HL-60 (cell line): ENCODE results near the gene PTMA.

ENCODE experiments used
- DNase-seq, 2 experiments: peaks; one replicate each; pipeline ENCODE4 v3.0.0-alpha.2; 2010 to 2020; ENCODE audit warnings: low read depth in 1 of 2, low spot score in 1 of 2
- H3K27ac ChIP-seq: fragments of 250-450 bp; sonication (Bioruptor Pico); replicated peaks from 2 replicates; pipeline ENCODE4 v1.5.1; 2020; ENCODE audit warnings: mild to moderate bottlenecking, moderate library complexity
- H3K27me3 ChIP-seq: fragments of 250-450 bp; sonication (Bioruptor Pico); 2 replicates; pipeline ENCODE4 v1.5.1; 2021; ENCODE audit warnings: mild to moderate bottlenecking, moderate library complexity; ENCODE audit not compliant: insufficient read depth, poor library complexity, severe bottlenecking
- H3K4me3 ChIP-seq: replicated peaks from 2 replicates; pipeline ENCODE4 v1.5.1; 2011; ENCODE audit warnings: mild to moderate bottlenecking, control low read depth, low read length; ENCODE audit not compliant: insufficient read depth
- GABPA ChIP-seq: IDR thresholded peaks from 2 replicates; pipeline ENCODE4 v1.6.1; 2012; ENCODE audit warnings: low read depth
- POLR2AphosphoS5 ChIP-seq: IDR thresholded peaks from 2 replicates; pipeline ENCODE4 v1.6.1; 2012; ENCODE audit warnings: low read depth
- SPI1 ChIP-seq: IDR thresholded peaks from 2 replicates; pipeline ENCODE4 v1.6.1; 2012; ENCODE audit warnings: low read depth, mild to moderate bottlenecking, borderline replicate concordance
- TF ChIP-seq, protein P1 (sequence below): IDR thresholded peaks from one replicate; pipeline ENCODE4 v1.5.1; 2011; ENCODE audit warnings: low read length, control low read depth, inconsistent platforms; ENCODE audit not compliant: insufficient read depth
- TF ChIP-seq, protein P2 (sequence below): IDR thresholded peaks from 2 replicates; pipeline ENCODE4 v1.6.1; 2012; ENCODE audit warnings: low read depth; ENCODE audit not compliant: insufficient replicate concordance

The PTMA gene

DNA sequence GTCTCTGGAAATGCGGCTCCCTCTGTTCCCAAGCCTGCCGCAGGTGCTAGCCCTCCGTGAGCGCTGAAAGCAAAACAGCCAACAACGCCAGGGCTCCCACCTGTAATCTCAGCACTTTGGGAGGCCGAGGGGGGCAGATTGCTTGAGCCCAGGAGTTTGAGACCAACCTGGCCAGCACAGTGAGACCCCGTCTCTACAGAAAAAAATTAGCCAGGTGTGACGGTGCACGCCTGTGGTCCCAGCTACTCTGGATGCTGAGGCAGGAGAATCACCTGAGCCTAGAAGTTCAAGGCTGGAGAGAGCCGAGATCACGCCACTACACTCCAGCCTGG, 41.3 kb upstream of the PTMA start:
- H3K27me3 ChIP-seq = no peaks in the 10 kb centered on the region
- H3K27ac ChIP-seq = peak overlapping the region; percentile 93
- TF ChIP-seq GABPA (no peak; the same call in 1 of the 2 replicates), SPI1 (no peak), POLR2AphosphoS5 (no peak)
- TF ChIP-seq, protein P1, sequence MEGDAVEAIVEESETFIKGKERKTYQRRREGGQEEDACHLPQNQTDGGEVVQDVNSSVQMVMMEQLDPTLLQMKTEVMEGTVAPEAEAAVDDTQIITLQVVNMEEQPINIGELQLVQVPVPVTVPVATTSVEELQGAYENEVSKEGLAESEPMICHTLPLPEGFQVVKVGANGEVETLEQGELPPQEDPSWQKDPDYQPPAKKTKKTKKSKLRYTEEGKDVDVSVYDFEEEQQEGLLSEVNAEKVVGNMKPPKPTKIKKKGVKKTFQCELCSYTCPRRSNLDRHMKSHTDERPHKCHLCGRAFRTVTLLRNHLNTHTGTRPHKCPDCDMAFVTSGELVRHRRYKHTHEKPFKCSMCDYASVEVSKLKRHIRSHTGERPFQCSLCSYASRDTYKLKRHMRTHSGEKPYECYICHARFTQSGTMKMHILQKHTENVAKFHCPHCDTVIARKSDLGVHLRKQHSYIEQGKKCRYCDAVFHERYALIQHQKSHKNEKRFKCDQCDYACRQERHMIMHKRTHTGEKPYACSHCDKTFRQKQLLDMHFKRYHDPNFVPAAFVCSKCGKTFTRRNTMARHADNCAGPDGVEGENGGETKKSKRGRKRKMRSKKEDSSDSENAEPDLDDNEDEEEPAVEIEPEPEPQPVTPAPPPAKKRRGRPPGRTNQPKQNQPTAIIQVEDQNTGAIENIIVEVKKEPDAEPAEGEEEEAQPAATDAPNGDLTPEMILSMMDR = no peak
- TF ChIP-seq, protein P2, sequence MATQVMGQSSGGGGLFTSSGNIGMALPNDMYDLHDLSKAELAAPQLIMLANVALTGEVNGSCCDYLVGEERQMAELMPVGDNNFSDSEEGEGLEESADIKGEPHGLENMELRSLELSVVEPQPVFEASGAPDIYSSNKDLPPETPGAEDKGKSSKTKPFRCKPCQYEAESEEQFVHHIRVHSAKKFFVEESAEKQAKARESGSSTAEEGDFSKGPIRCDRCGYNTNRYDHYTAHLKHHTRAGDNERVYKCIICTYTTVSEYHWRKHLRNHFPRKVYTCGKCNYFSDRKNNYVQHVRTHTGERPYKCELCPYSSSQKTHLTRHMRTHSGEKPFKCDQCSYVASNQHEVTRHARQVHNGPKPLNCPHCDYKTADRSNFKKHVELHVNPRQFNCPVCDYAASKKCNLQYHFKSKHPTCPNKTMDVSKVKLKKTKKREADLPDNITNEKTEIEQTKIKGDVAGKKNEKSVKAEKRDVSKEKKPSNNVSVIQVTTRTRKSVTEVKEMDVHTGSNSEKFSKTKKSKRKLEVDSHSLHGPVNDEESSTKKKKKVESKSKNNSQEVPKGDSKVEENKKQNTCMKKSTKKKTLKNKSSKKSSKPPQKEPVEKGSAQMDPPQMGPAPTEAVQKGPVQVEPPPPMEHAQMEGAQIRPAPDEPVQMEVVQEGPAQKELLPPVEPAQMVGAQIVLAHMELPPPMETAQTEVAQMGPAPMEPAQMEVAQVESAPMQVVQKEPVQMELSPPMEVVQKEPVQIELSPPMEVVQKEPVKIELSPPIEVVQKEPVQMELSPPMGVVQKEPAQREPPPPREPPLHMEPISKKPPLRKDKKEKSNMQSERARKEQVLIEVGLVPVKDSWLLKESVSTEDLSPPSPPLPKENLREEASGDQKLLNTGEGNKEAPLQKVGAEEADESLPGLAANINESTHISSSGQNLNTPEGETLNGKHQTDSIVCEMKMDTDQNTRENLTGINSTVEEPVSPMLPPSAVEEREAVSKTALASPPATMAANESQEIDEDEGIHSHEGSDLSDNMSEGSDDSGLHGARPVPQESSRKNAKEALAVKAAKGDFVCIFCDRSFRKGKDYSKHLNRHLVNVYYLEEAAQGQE = no peak
- peak overlapping the region; percentile 45 for H3K4me3 ChIP-seq
- DNase-seq = no peak

DNA sequence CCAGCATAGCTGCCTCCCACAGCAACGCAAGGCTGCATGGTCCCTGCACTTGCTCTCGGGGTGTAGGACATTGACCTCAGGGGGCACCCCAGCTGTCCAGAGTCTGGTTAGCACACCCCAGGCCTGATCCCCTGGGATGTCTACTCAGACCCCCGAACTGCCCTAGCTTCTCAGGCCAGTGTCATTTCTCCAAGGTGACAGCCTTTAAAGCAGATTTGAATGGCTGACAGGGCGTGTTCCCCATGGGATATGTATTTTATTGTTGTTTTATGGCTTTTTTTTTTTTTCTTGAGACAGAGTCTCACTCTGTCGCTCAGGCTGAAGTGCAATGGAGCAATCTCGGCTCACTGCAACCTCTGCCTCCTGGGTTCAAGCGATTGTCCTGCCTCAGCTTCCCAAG, 40.8 kb upstream of the PTMA start:
- H3K27ac ChIP-seq = peak overlapping the region; percentile 93
- no peak for DNase-seq
- H3K27me3 ChIP-seq = no peaks in the 10 kb centered on the region
- H3K4me3 ChIP-seq = peak overlapping the region; percentile 45; the same call in 1 of the 2 replicates
- TF ChIP-seq, protein P1 = no peak
- TF ChIP-seq, protein P2 = no peak
- TF ChIP-seq GABPA (no peak), POLR2AphosphoS5 (no peak), SPI1 (no peak)

DNA sequence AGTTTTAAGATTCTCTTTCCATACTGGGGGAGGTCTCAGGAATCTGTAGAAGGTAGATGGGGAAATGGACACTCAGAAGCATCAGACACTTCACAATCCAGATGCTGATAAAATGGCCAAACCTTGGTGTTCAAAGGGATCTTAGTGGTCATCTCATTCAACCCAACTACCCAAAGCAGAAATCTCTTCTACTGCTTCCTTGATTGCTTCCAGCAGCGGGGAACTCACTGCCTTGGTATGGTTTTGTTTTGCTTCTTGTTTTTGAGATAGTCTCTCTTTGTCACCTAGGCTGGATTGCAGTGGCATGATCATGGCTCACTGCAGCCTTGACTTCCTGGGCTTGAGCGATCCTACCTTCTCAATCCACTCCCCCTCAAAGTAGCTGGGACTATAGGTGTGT, 39.3 kb upstream of the PTMA start:
- Histone ChIP-seq H3K27ac (no peak overlapping the region), H3K4me3 (no peak overlapping the region), H3K27me3 (no peaks in the 10 kb centered on the region)
- no peak for DNase-seq
- TF ChIP-seq, protein P1 = no peak
- TF ChIP-seq POLR2AphosphoS5 (no peak), SPI1 (no peak), GABPA (no peak)
- TF ChIP-seq, protein P2 = no peak
